ENCODE data around the gene PEPD. TPM values are rescaled to one million over a fixed set of nuclear protein-coding genes. Genes with fewer than 3 reads are reported as not detected.

PEPD gene
- polyA plus RNA-seq, 2 donors: 26.8 to 38.6 TPM

DNA sequence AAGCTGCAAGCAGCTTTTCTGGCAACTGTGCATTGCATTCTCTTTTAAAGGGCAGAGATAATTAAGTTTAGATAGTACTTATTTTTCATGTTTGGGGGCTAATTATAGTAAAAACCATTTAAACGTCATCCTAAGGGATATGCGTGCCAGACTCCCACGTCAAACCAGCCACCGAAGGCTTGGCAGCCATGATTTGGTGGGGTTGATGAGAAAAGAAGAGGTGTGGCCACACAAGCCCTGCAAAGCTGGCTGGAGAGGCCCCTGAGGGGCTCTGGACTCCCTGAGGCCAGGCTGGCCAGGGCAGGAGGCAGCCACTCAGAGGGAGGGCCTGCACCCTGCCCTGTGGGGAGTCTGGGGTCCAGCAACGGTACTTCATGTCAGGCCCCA, 17.5 kb downstream of the PEPD start:
- peaks cover 0 to 24% of the 10 kb centered on the region in 2 donors for H3K36me3 ChIP-seq (ENCODE audit: control insufficient read depth in 2 of 2, insufficient read depth in 2 of 2, low read length in 1 of 2)
- peaks cover 6 to 25% of the 10 kb centered on the region in 2 donors for H3K4me1 ChIP-seq (ENCODE audit: control insufficient read depth in 2 of 2, insufficient read depth in 2 of 2, low read length in 1 of 2)
- H3K4me3 ChIP-seq (ENCODE audit: low read depth in 1 of 2, low read length in 2 of 2): no peak overlapping the region
- no peak overlapping the region for H3K27ac ChIP-seq (ENCODE audit: low read depth in 2 of 2, low read length in 1 of 2)
- no peaks in the 10 kb centered on the region for H3K9me3 ChIP-seq (ENCODE audit: control insufficient read depth in 2 of 2, insufficient read depth in 1 of 2, low read depth in 1 of 2, low read length in 1 of 2)
- no peaks in the 10 kb centered on the region for H3K27me3 ChIP-seq (ENCODE audit: control insufficient read depth in 1 of 2, insufficient read depth in 2 of 2, low read length in 2 of 2)
- WGBS, 2 donors: 89 to 92% methylated on average over 5 of the region's 5 CpGs

DNA sequence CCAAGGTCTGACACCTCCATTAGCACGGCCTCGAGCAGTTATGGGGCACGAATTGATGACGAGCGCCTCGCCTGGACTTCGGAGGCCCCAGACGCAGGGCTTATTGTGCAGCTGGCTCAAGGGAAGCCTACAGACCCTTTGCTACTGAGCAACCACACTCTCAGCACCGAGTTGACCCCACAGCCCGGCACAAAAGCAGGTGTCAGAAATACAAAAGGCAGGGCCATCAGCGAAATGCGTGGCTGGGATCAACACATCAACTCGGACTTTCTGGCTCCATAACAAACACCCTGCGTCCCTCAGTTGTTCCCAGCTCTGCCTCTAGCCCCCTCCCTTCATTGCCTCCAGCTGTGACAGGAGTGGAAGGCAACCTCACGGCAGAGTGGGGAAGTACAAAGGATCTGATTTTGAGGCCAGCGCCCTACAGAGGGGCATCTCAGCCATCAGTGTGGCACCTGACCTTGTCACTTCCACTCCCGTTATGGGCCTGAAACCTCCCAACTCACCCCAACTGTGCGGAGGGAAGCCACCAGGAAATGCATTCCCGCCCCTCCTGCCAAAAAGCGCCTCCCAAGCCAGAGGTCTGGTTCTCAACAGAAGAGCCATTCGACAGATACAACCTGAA, 18.0 kb downstream of the PEPD start:
- H3K36me3 ChIP-seq (ENCODE audit: control insufficient read depth in 2 of 2, insufficient read depth in 2 of 2, low read length in 1 of 2): peaks cover 0 to 26% of the 10 kb centered on the region in 2 donors
- peaks cover 3 to 24% of the 10 kb centered on the region in 2 donors for H3K4me1 ChIP-seq (ENCODE audit: control insufficient read depth in 2 of 2, insufficient read depth in 2 of 2, low read length in 1 of 2)
- no peaks in the 10 kb centered on the region for H3K9me3 ChIP-seq (ENCODE audit: control insufficient read depth in 2 of 2, insufficient read depth in 1 of 2, low read depth in 1 of 2, low read length in 1 of 2)
- H3K27me3 ChIP-seq (ENCODE audit: control insufficient read depth in 1 of 2, insufficient read depth in 2 of 2, low read length in 2 of 2): no peaks in the 10 kb centered on the region
- H3K27ac ChIP-seq (ENCODE audit: low read depth in 2 of 2, low read length in 1 of 2): no peak overlapping the region
- no peak overlapping the region for H3K4me3 ChIP-seq (ENCODE audit: low read depth in 1 of 2, low read length in 2 of 2)
- WGBS, 2 donors: 86 to 88% methylated on average over 21 of the region's 21 CpGs

DNA sequence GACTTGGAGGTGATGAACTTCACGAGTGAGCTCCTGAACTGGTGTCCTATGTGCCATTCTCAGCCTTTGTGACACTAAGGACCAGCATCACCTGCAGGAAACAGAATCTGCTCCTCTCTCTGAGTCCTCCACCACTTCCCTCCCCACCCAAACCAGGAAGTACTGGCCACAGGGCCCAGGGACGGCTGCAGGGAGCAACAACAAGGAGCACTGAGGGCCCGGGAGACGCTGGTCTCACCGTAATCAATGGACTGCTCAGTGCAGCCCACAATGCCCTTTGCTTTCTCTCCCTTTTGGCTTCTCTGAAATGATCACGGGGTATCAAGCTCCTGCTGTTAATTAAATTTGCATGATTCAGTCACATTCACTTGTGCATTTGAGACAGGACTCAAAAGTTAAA, 18.6 kb downstream of the PEPD start:
- H3K36me3 ChIP-seq (ENCODE audit: control insufficient read depth in 2 of 2, insufficient read depth in 2 of 2, low read length in 1 of 2): peaks cover 0 to 26% of the 10 kb centered on the region in 2 donors
- H3K4me1 ChIP-seq (ENCODE audit: control insufficient read depth in 2 of 2, insufficient read depth in 2 of 2, low read length in 1 of 2): peaks cover 3 to 22% of the 10 kb centered on the region in 2 donors
- 81 to 82% methylated on average over 6 of the region's 6 CpGs for WGBS, 2 donors
- no peaks in the 10 kb centered on the region for H3K27me3 ChIP-seq (ENCODE audit: control insufficient read depth in 1 of 2, insufficient read depth in 2 of 2, low read length in 2 of 2)
- H3K4me3 ChIP-seq (ENCODE audit: low read depth in 1 of 2, low read length in 2 of 2): no peak overlapping the region
- no peak overlapping the region for H3K27ac ChIP-seq (ENCODE audit: low read depth in 2 of 2, low read length in 1 of 2)
- no peaks in the 10 kb centered on the region for H3K9me3 ChIP-seq (ENCODE audit: control insufficient read depth in 2 of 2, insufficient read depth in 1 of 2, low read depth in 1 of 2, low read length in 1 of 2)

DNA sequence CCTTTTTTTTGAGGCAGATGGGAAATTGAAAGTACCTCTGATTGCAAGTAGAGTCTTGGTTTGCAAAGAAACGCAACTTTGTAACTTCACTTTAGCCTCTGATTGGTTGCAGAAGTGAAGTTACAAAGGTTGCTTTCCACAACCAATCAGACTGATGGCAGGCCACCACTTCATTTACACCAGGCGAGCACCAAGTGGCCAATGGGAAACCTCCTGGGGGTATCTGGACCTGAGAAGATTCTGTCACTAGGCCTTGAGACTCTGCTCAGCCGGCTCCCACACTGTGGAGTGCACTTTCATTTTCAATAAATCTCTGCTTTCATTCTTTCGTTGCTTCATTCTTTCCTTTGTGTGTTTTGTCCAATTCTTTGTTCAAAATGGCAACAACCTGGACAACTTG, 19.1 kb downstream of the PEPD start:
- Histone ChIP-seq H3K4me1 (ENCODE audit: control insufficient read depth in 2 of 2, insufficient read depth in 2 of 2, low read length in 1 of 2) (peaks cover 0 to 17% of the 10 kb centered on the region in 2 donors), H3K4me3 (ENCODE audit: low read depth in 1 of 2, low read length in 2 of 2) (no peak overlapping the region), H3K27me3 (ENCODE audit: control insufficient read depth in 1 of 2, insufficient read depth in 2 of 2, low read length in 2 of 2) (no peaks in the 10 kb centered on the region), H3K27ac (ENCODE audit: low read depth in 2 of 2, low read length in 1 of 2) (no peak overlapping the region), H3K36me3 (ENCODE audit: control insufficient read depth in 2 of 2, insufficient read depth in 2 of 2, low read length in 1 of 2) (peaks cover 0 to 28% of the 10 kb centered on the region in 2 donors), H3K9me3 (ENCODE audit: control insufficient read depth in 2 of 2, insufficient read depth in 1 of 2, low read depth in 1 of 2, low read length in 1 of 2) (no peaks in the 10 kb centered on the region)
- 94% methylated on average over 4 of the region's 4 CpGs for WGBS, 2 donors

DNA sequence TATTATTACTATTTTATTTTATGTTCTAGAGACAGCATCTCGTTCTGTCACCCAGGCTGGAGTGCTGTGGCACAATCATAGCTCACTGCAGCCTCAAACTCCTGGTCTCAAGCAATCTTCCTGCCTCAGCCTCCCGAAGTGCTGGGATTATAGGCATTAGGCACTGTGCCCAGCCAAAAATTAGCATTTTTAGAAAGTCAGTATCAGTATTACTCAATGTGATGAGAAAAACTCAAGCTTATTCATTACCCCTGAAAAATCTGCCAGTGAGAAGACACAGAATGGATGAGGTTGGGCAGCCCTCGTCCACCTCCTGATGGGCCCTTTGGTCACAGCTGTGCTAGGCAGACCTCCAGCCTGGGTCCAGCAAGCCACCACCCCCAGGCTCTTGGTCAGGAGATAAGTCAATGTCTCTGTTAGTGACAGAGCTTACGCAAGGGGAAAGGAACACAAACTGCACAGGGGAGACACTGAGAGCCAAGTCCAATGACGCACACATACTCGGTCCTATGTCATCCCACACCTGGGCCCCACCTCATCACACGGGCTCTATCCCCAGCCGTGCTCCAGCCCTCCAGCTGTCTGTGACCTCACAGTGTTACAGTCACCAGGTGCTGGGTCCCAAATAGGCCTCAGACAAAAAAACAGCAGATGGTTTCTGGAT, 19.8 kb downstream of the PEPD start:
- H3K27ac ChIP-seq (ENCODE audit: low read depth in 2 of 2, low read length in 1 of 2): no peak overlapping the region
- H3K36me3 ChIP-seq (ENCODE audit: control insufficient read depth in 2 of 2, insufficient read depth in 2 of 2, low read length in 1 of 2): peaks cover 0 to 34% of the 10 kb centered on the region in 2 donors
- H3K4me3 ChIP-seq (ENCODE audit: low read depth in 1 of 2, low read length in 2 of 2): no peak overlapping the region
- no peaks in the 10 kb centered on the region for H3K27me3 ChIP-seq (ENCODE audit: control insufficient read depth in 1 of 2, insufficient read depth in 2 of 2, low read length in 2 of 2)
- WGBS, 2 donors: 86 to 91% methylated on average over 8 of the region's 8 CpGs
- H3K9me3 ChIP-seq (ENCODE audit: control insufficient read depth in 2 of 2, insufficient read depth in 1 of 2, low read depth in 1 of 2, low read length in 1 of 2): no peaks in the 10 kb centered on the region
- peaks cover 0 to 10% of the 10 kb centered on the region in 2 donors for H3K4me1 ChIP-seq (ENCODE audit: control insufficient read depth in 2 of 2, insufficient read depth in 2 of 2, low read length in 1 of 2)

DNA sequence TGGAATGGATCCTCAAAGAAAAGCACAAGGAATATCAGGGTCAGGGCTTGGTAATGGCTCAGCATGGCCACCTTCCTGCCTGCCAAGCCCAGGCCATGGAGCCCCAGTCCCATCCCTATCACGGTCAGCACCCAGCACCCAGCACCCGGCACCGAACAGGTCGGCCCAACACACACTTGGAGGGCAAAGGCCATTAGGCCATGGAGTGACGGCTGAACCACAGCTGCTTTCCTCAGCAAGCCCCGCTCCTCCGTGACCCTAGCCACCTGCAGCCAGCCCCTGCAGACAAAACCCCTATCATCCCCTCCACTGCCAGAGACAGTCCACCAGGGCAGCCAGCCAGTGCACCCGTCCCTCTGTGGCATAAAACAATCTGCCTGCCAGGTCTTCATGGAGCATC, 20.6 kb downstream of the PEPD start:
- Histone ChIP-seq H3K27ac (ENCODE audit: low read depth in 2 of 2, low read length in 1 of 2) (no peak overlapping the region), H3K4me3 (ENCODE audit: low read depth in 1 of 2, low read length in 2 of 2) (no peak overlapping the region), H3K4me1 (ENCODE audit: control insufficient read depth in 2 of 2, insufficient read depth in 2 of 2, low read length in 1 of 2) (peaks cover 0 to 2% of the 10 kb centered on the region in 2 donors), H3K36me3 (ENCODE audit: control insufficient read depth in 2 of 2, insufficient read depth in 2 of 2, low read length in 1 of 2) (peaks cover 0 to 34% of the 10 kb centered on the region in 2 donors), H3K9me3 (ENCODE audit: control insufficient read depth in 2 of 2, insufficient read depth in 1 of 2, low read depth in 1 of 2, low read length in 1 of 2) (no peaks in the 10 kb centered on the region), H3K27me3 (ENCODE audit: control insufficient read depth in 1 of 2, insufficient read depth in 2 of 2, low read length in 2 of 2) (no peaks in the 10 kb centered on the region)
- 93 to 94% methylated on average over 8 of the region's 8 CpGs for WGBS, 2 donors

DNA sequence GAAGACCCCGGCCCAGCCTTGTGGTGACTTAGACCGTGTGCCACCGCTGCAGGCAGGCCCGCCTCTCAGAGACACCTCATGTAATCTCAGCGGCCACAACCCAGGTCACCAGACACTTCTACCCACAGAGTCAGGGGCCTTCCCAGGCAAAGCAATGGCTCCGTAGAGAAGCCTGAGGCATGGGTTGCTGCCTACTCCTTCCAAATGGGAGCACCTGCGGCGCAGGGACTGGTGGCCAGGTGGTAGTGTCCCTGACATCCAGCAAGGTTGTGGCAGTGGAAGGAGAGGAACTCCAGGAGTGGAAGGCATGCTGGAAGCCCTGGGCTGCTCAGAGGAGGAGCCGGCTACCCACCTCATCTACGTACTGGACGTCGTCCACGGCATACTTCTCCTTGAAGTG, 21.0 kb downstream of the PEPD start:
- H3K27ac ChIP-seq (ENCODE audit: low read depth in 2 of 2, low read length in 1 of 2): no peak overlapping the region
- no peaks in the 10 kb centered on the region for H3K9me3 ChIP-seq (ENCODE audit: control insufficient read depth in 2 of 2, insufficient read depth in 1 of 2, low read depth in 1 of 2, low read length in 1 of 2)
- 97 to 98% methylated on average over 13 of the region's 13 CpGs for WGBS, 2 donors
- no peaks in the 10 kb centered on the region for H3K27me3 ChIP-seq (ENCODE audit: control insufficient read depth in 1 of 2, insufficient read depth in 2 of 2, low read length in 2 of 2)
- H3K4me3 ChIP-seq (ENCODE audit: low read depth in 1 of 2, low read length in 2 of 2): no peak overlapping the region
- no peaks in the 10 kb centered on the region for H3K4me1 ChIP-seq (ENCODE audit: control insufficient read depth in 2 of 2, insufficient read depth in 2 of 2, low read length in 1 of 2)
- H3K36me3 ChIP-seq (ENCODE audit: control insufficient read depth in 2 of 2, insufficient read depth in 2 of 2, low read length in 1 of 2): peaks cover 0 to 34% of the 10 kb centered on the region in 2 donors

DNA sequence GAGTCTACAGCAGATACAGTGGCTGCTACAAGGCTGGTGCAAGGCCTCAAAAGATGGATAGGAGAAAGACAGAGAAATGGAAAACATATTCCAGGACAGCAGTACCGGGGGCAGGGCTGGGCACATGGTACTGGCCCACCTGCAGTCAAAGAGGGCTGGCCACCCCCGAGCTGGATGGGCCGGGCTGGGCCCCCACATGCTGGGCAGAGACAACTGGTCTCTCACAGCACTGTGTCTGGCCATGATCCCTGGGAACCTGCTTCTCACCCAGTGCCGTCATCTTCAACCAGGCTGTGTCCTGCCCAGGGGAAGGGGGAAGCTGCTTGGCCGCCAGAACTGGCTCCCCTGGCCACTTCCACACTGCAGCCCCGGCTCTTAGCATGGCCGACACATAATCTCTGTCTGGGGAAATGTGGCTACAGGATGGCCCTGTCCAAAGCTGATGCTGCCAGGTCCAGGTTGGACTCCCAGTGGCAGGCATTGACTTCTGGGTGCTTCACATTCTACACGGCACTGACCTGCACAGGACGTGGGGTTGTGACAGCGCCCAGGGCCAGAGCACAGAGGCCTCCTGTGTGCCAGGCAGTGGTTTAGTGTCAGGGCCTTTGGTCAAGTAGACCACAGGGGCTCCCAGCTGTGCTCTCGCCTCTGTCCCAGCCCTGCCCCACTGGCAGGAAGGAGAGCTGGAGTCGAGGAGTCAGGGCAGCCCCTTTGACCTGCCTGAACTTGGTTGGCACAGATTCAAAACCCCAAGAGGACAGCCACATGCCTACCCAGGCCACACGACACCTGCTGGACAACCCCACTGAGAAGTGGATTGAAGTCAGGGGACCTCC, 21.7 kb downstream of the PEPD start:
- no peaks in the 10 kb centered on the region for H3K27me3 ChIP-seq (ENCODE audit: control insufficient read depth in 1 of 2, insufficient read depth in 2 of 2, low read length in 2 of 2)
- WGBS, 2 donors: 84% methylated on average over 13 of the region's 13 CpGs
- H3K4me3 ChIP-seq (ENCODE audit: low read depth in 1 of 2, low read length in 2 of 2): no peak overlapping the region
- peaks cover 0 to 34% of the 10 kb centered on the region in 2 donors for H3K36me3 ChIP-seq (ENCODE audit: control insufficient read depth in 2 of 2, insufficient read depth in 2 of 2, low read length in 1 of 2)
- H3K27ac ChIP-seq (ENCODE audit: low read depth in 2 of 2, low read length in 1 of 2): no peak overlapping the region
- H3K9me3 ChIP-seq (ENCODE audit: control insufficient read depth in 2 of 2, insufficient read depth in 1 of 2, low read depth in 1 of 2, low read length in 1 of 2): no peaks in the 10 kb centered on the region
- no peaks in the 10 kb centered on the region for H3K4me1 ChIP-seq (ENCODE audit: control insufficient read depth in 2 of 2, insufficient read depth in 2 of 2, low read length in 1 of 2)

DNA sequence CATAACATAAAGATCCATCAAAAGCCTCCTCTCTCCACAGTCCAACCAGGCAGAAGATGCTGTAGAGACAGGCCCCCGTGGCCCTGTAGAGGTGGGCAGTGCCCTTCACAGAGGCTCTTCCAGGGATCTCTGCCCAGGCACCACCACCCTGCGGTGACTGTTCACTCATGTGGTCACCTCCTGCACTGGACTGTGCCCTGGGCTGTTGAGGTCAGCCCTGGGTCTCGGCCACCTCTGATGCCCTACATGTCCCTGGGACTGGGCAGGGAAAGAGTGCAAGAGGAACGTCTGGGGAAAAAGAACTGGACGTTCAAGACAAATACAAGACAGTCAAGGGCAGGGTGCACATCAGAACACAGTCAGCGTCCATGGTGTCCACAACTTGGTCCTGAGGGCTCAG, 22.3 kb downstream of the PEPD start:
- 75 to 79% methylated on average over 6 of the region's 6 CpGs for WGBS, 2 donors
- Histone ChIP-seq H3K4me1 (ENCODE audit: control insufficient read depth in 2 of 2, insufficient read depth in 2 of 2, low read length in 1 of 2) (no peaks in the 10 kb centered on the region), H3K27ac (ENCODE audit: low read depth in 2 of 2, low read length in 1 of 2) (no peak overlapping the region), H3K36me3 (ENCODE audit: control insufficient read depth in 2 of 2, insufficient read depth in 2 of 2, low read length in 1 of 2) (peaks cover 0 to 34% of the 10 kb centered on the region in 2 donors), H3K4me3 (ENCODE audit: low read depth in 1 of 2, low read length in 2 of 2) (no peak overlapping the region), H3K27me3 (ENCODE audit: control insufficient read depth in 1 of 2, insufficient read depth in 2 of 2, low read length in 2 of 2) (no peaks in the 10 kb centered on the region), H3K9me3 (ENCODE audit: control insufficient read depth in 2 of 2, insufficient read depth in 1 of 2, low read depth in 1 of 2, low read length in 1 of 2) (no peaks in the 10 kb centered on the region)
